Endometrium (tissue), 2 donors: ENCODE results near the gene ZC3H12A.

ENCODE experiments used
- FAIRE-seq: peaks from 2 replicates; lab custom pipeline; 2012; peaks lifted over from hg19 to GRCh38; lab: Jason Lieb, UNC
- donor health status: control.
- donor health status: control.

Gene ZC3H12A

GRCh38 chr1:37474046-37474696 is at the start of gene ZC3H12A:
ZC3H12A (plus strand) TSS chr1:37474580; CDS start chr1:37475497, 917 bp downstream.
- no peak for FAIRE-seq

- FAIRE-seq = no peak
Measured at GRCh38 chr1:37425221-37425620, 49.2 kb upstream of the ZC3H12A start.

DNA sequence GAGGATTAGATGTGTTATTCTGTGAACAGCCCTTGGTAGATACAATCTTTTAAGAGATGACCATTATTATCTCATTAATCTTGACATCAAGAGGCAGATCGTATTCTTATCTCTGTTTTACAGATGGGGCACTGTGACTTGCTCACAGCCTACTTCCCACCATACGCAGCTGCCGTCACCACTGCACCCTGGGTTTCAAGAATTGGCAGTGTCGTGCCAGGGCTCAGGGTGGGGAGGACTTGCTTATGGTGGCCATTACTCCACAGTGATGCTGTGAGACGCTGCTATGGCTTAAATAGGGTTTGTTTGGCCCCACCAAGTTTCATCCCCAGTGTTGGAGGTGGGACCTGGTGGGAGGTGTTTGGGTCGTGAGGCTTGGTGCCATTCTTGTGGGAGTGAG is 45.4 kb upstream of the ZC3H12A start:
- FAIRE-seq = no peak

GRCh38 chr1:37430103-37430985 is 44.0 kb upstream of the ZC3H12A start:
- no peak for FAIRE-seq

DNA sequence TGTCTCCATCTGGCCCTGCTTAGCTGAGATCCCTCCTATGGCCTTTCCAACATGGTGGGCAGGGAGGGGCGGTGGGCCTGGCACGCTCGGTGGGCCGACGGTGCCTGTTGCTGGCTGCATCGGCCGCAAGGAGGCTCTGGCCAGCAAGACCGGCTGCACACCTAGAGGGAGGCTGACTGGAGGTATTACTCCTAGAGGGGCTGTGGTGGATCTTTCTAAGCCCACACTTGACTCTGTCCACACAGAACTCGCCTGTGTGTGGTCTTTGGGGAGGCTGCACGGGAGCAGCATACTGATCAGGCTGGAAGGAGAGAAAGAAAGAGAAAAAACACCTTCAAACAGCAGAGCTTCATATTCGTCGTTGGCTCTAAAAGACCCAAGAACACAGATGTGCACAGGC is 41.7 kb upstream of the ZC3H12A start:
- FAIRE-seq = no peak

GRCh38 chr1:37433171-37433570 is 41.2 kb upstream of the ZC3H12A start:
- no peak for FAIRE-seq

- no peak for FAIRE-seq
Measured at GRCh38 chr1:37434292-37435225, 39.8 kb upstream of the ZC3H12A start.

DNA sequence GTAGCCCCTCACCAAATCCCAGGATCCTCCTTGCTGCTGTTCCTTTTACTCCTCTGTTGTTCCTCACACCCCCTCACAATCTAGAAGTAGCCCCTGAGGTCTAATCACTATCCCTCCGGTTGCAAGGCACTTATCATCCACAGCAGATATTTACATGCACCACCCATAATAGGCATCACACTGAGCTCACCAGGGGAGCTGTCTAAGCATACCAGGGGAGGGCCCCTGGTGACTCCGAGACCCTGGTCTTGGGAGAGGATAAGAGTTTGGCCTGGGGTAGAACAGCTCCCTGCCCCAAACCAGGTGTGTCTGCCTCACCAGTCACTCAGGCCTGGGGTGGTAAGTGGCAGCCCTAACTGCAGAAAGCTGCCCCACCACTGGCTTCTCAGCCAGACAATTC is 37.3 kb upstream of the ZC3H12A start:
- FAIRE-seq = no peak

DNA sequence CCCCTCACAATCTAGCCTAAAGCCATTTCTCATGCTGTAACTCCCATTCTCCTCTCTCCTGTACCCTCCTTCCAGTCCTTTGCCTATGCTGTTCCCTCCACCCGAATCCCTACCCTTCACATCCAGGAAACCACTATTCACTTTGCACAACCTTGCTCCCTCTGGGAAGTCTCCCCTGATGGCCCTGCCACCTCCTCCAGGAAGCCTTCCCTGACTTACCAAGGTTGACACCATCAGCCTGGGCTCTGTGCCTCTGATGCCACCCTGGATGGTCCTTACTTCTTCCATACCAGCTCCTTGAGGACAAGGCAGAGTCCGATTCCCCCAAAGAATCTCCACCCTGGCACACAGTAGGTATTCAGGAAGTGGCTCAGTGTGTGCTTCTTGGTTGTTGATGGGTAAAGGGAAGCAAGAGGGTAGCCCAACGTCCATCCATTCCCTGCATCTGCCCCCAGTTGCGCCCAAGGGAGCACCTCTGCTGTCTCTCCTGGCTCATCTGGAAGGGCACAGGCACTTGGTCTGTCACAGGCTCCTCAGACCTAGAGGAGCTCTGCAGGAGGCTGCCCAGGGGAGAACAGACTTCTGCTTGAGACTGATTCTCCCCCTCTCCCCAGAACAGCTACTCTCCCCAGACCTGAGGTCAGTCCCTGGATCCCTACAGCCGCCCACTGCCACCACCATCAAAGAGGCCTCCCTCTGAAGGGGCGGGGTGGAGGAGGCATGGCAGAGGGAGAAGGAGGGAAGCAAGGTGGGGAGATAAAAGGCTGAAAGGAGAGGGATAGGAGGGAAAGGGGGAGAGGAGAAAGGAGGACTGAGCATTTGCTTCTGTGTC is 36.1 kb upstream of the ZC3H12A start:
- no peak for FAIRE-seq

GRCh38 chr1:37438869-37439343 is 35.5 kb upstream of the ZC3H12A start:
- FAIRE-seq = no peak

DNA sequence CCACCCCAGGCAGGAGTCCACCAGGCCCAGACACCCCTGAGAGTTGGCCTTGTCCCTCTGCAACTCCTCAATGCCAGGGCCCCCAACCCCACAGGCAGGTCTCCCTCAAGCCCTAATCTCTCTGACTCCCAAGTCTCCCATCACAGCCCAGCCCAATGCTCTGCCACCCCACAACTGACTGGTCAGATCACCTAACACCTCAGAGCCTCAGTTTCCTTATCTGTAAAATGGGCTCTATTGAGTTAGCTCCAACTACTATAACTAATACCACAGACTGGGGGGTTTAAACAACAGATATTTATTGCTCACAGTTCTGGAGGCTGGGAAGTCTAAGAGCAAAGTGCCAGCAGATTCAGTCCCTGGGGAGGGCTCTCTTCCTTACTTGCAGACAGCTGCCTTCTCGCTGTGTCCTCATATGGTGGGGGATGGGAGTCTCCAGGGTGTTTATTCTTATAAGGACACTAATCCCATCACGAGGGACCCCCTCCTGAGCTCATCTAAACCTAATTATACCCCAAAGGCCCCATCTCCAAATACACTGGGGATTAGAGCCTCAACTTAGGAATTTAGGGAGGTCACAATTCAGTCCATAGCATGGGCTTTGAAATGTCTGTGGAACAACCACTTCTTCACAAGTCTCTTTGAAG is 34.9 kb upstream of the ZC3H12A start:
- FAIRE-seq = no peak

DNA sequence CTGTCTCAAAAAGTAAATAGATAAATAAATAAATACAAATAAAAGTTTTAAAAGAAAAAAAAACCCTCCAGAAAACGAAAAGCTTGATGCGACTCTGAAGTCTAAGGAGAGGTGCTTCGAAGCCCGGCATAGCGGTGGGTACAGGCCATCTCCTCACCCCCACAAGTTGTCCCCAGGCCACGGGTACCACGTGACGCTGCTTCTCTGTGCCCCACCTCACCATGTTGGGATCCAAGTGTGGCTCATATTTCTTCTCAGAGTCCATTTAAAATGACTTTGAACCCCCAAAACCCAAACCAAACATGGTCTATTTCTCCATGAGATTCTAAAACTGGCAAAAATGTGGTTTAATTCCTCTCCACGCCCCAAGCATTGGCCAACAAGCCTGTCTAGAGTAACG is 32.9 kb upstream of the ZC3H12A start:
- FAIRE-seq = no peak

GRCh38 chr1:37442139-37442538 is 32.2 kb upstream of the ZC3H12A start:
- FAIRE-seq = no peak

- FAIRE-seq = no peak
Measured at GRCh38 chr1:37442644-37443043, 31.7 kb upstream of the ZC3H12A start.

- no peak for FAIRE-seq
Measured at GRCh38 chr1:37446874-37447273, 27.5 kb upstream of the ZC3H12A start.

DNA sequence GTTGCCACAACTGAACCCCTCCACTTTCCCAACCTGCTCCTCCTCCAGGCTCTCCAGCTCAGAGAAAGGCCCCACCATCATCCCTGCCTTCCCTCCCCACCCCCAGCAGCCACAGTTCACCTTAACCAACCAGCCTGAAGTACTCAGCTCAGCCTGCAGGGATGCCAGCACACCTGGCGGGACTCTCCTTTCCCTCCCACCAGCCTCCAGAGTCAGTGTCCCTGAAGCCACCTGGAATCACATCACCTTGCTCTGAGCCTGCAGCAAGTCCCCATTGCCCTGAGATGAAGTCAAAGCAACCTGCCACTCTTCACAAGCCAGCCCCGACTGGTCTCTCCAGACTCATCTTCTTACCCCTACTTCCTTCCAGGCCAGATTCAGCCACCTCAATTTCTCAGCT is 26.2 kb upstream of the ZC3H12A start:
- no peak for FAIRE-seq

DNA sequence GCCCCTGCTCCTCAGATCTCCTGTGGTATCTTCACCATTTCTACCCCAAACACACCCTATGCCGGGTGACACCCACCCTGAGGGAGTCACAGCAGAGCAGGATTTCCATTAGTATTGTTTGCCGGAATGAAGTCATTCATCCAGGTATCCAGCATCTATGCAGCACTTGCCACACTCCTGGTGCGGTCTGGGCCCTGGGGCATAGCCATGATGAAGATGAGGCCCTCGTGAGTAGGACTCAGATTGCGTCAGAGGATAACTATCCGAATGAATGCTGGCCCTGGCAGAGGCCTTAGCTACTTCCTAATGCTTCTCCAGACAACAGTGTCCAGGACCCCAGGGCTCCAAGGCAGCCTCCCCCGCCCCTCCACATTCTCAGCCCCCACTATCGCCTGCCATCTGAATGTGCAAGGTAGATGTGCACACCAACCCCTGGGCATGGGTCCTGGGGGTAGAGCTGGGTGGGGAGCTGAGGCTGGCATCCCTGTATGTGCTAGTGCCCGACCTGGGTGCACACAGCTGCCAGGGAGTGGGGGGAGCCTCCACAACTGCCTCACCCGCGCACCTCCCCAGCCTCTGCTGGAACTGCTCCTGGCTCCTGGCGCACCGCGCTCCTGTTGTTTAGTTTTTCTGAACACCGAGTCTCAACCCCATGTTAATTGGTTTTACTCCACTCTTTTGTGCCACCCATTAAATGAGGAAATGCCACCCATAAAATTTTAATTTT is 25.5 kb upstream of the ZC3H12A start:
- FAIRE-seq = no peak

DNA sequence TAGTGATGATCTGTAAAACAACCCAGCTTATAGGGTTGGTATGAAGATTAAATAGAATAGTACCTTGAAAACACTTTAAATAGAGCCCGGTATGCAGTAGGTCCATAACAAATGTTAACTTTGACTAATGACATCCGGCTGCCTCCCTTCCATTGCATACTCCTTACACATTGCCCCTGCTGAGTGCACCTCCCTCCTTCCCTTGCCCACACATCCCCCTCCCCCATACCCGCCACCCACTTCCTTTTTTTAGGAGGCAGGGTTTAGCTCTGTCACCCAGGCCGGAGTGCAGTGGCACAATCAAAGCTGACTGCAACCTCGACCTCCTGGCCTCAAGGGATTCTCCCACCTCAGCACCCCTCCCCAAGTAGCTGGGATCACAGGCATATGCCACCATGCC is 24.4 kb upstream of the ZC3H12A start:
- FAIRE-seq = no peak

DNA sequence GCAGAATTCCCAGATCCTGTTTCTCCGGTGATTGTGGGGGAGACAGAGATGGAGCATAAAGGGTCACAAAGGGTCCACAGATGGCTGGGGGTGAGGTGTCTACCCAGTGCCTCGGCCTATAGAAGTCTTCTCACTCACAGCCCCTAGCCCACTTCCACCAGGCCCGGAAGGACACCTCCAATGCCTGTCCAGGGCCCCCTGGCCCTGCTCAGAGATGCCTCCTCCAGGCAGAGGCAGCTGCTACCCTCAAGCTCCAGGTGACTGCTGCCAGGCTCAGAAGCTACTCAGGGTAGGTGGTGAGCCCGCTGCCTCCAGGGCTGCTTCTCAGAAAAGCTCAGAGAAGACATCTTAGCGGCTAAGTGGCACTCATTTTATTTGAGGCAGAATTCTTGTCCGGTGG is 22.0 kb upstream of the ZC3H12A start:
- FAIRE-seq = no peak

- no peak for FAIRE-seq
Measured at GRCh38 chr1:37453647-37454046, 20.7 kb upstream of the ZC3H12A start.
